ENCODE data around the gene SUMO2. TPM values are rescaled to one million over a fixed set of nuclear protein-coding genes. Genes with fewer than 3 reads are reported as not detected.

The SUMO2 gene
- total and polyA plus RNA-seq, 2 of the 13 experiments (the other 11 are each of a cell fraction or from before 2014, with no cell fraction given): 337 to 553 TPM

- TF ChIP-seq ZBTB40 (IDR thresholded peaks at IDR 0.05): no peak
- peak; percentile 15; the same call in 1 of the 2 replicates for TF ChIP-seq ZBTB40 (CRISPR knock-in tag; IDR thresholded peaks at IDR 0.05)
- no peak for TF ChIP-seq PHF8 (CRISPR knock-in tag; IDR thresholded peaks at IDR 0.05)
- no peak for TF ChIP-seq KLF16 (CRISPR knock-in tag; IDR thresholded peaks at IDR 0.05)
- 0 out of 2 replicates have a peak, but pooled peaks have one; percentile 8 for TF ChIP-seq ZFP36L1 (CRISPR knock-in tag; IDR thresholded peaks at IDR 0.05)
- no peak for TF ChIP-seq RNF2 (conservative IDR thresholded peaks at IDR 0.05; ENCODE audit: low read depth)
- TF ChIP-seq KIAA2018 (CRISPR knock-in tag; IDR thresholded peaks at IDR 0.05; ENCODE audit: borderline replicate concordance): no peak
- no peak for TF ChIP-seq TCF7 (IDR thresholded peaks at IDR 0.05; ENCODE audit: low read depth)
These were observed 996 bp downstream of the SUMO2 start (continued) for GRCh38 chr17:75181608-75182318.

Measured in HepG2 (cell line).